ENCODE results near the gene TMBIM1. TPM values are rescaled to one million over a fixed set of nuclear protein-coding genes. Genes with fewer than 3 reads are reported as not detected.

Gene TMBIM1
- total and polyA plus RNA-seq, 2 donors (not counting 1 experiment from before 2014, with no cell fraction given) = 170 to 235 TPM

- H3K79me2 ChIP-seq (ENCODE audit: control insufficient read depth, insufficient read depth, low read length) = peaks cover 82% of the 10 kb centered on the region
- peak overlapping the region; percentile 45 to 75 (median 58) for H3K4me3 ChIP-seq (replicated peaks in 1 of 4; ENCODE audit: control extremely low read depth in 1 of 4, insufficient read depth in 1 of 4, low read depth in 3 of 4, low read length in 4 of 4)
- H3K4me1 ChIP-seq (ENCODE audit: control insufficient read depth, extremely low read depth, insufficient read depth, low read length) = peaks cover 59% of the 10 kb centered on the region
- H3K9ac ChIP-seq (ENCODE audit: insufficient read depth, low read length) = peak overlapping the region; percentile 79
- H3K36me3 ChIP-seq (ENCODE audit: control insufficient read depth, insufficient read depth, low read length) = no peaks in the 10 kb centered on the region
- TF ChIP-seq EZH2 (IDR thresholded peaks at IDR 0.05; ENCODE audit: low read length, missing control alignments) (no peak), CTCF (conservative IDR thresholded peaks at IDR 0.05 in 1 of 2, IDR thresholded peaks at IDR 0.05 in 1 of 2; ENCODE audit: low read depth in 1 of 2, low read length in 2 of 2) (no peak)
- DNase-seq (ENCODE audit: low read depth in 2 of 2) = peak; percentile 95 to 97
- no peaks in the 10 kb centered on the region for H4K20me1 ChIP-seq (ENCODE audit: control insufficient read depth, extremely low read depth, insufficient read depth, low read length)
- no peaks in the 10 kb centered on the region for H3K27me3 ChIP-seq (ENCODE audit: control insufficient read depth, insufficient read depth, low read length)
- peak overlapping the region; percentile 43 for H2AFZ ChIP-seq (ENCODE audit: low read length)
- H3K27ac ChIP-seq (ENCODE audit: insufficient read depth, low read length) = peak overlapping the region; percentile 100
- peak overlapping the region; percentile 100 for H3K4me2 ChIP-seq (ENCODE audit: extremely low read depth, insufficient read depth, low read length)
- no peaks in the 10 kb centered on the region for H3K9me3 ChIP-seq (ENCODE audit: control insufficient read depth, insufficient read depth, low read depth, low read length)
Observed at GRCh38 chr2:218286570-218287459, 5.5 kb downstream of the TMBIM1 start.

DNA sequence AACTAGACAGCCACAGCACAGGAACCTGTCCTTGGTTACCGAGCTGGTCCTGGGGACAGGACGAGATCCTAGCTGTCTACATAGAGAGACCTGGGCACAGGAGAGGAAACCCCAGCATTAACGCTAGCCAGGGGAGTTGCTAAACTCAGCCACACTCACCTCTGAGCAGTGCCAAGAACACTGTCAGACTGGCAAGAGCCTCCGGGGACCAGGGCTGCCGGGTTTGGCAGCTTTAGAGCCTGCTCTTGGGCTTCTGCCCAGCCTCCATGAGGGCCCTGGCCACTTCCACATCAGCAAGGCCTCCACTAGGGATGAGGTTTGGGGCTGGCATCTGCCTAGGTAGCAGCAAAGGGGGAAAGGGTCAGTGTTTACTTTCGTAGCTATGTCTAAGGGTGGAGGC, 6.7 kb downstream of the TMBIM1 start:
- H3K9me3 ChIP-seq (ENCODE audit: control insufficient read depth, insufficient read depth, low read depth, low read length) = no peaks in the 10 kb centered on the region
- H3K4me1 ChIP-seq (ENCODE audit: control insufficient read depth, extremely low read depth, insufficient read depth, low read length) = peaks cover 60% of the 10 kb centered on the region
- DNase-seq (ENCODE audit: low read depth in 2 of 2) = peak; percentile 62
- peak overlapping the region; percentile 29 for H3K9ac ChIP-seq (ENCODE audit: insufficient read depth, low read length)
- H3K79me2 ChIP-seq (ENCODE audit: control insufficient read depth, insufficient read depth, low read length) = peaks cover 76% of the 10 kb centered on the region
- H3K36me3 ChIP-seq (ENCODE audit: control insufficient read depth, insufficient read depth, low read length) = peaks cover 3% of the 10 kb centered on the region
- H3K27ac ChIP-seq (ENCODE audit: insufficient read depth, low read length) = peak overlapping the region; percentile 100
- H3K4me2 ChIP-seq (ENCODE audit: extremely low read depth, insufficient read depth, low read length) = peak overlapping the region; percentile 100
- H2AFZ ChIP-seq (ENCODE audit: low read length) = no peak overlapping the region
- no peaks in the 10 kb centered on the region for H4K20me1 ChIP-seq (ENCODE audit: control insufficient read depth, extremely low read depth, insufficient read depth, low read length)
- peak overlapping the region; percentile 19 to 75 (median 52) for H3K4me3 ChIP-seq (replicated peaks in 1 of 4; ENCODE audit: control extremely low read depth in 1 of 4, insufficient read depth in 1 of 4, low read depth in 3 of 4, low read length in 4 of 4)
- no peaks in the 10 kb centered on the region for H3K27me3 ChIP-seq (ENCODE audit: control insufficient read depth, insufficient read depth, low read length)
- TF ChIP-seq CTCF (conservative IDR thresholded peaks at IDR 0.05 in 1 of 2, IDR thresholded peaks at IDR 0.05 in 1 of 2; ENCODE audit: low read depth in 1 of 2, low read length in 2 of 2) (no peak), EZH2 (IDR thresholded peaks at IDR 0.05; ENCODE audit: low read length, missing control alignments) (no peak)

GRCh38 chr2:218284106-218284811, 8.0 kb downstream of the TMBIM1 start:
- Histone ChIP-seq H3K79me2 (ENCODE audit: control insufficient read depth, insufficient read depth, low read length) (peaks cover 77% of the 10 kb centered on the region), H4K20me1 (ENCODE audit: control insufficient read depth, extremely low read depth, insufficient read depth, low read length) (no peaks in the 10 kb centered on the region), H2AFZ (ENCODE audit: low read length) (no peak overlapping the region), H3K4me1 (ENCODE audit: control insufficient read depth, extremely low read depth, insufficient read depth, low read length) (peaks cover 48% of the 10 kb centered on the region), H3K9ac (ENCODE audit: insufficient read depth, low read length) (peak overlapping the region; percentile 31), H3K36me3 (ENCODE audit: control insufficient read depth, insufficient read depth, low read length) (peaks cover 15% of the 10 kb centered on the region), H3K27me3 (ENCODE audit: control insufficient read depth, insufficient read depth, low read length) (no peaks in the 10 kb centered on the region), H3K4me3 (replicated peaks in 1 of 4; ENCODE audit: control extremely low read depth in 1 of 4, insufficient read depth in 1 of 4, low read depth in 3 of 4, low read length in 4 of 4) (peak overlapping the region in 1 of 4 experiments; percentile 30), H3K27ac (ENCODE audit: insufficient read depth, low read length) (peak overlapping the region; percentile 100), H3K9me3 (ENCODE audit: control insufficient read depth, insufficient read depth, low read depth, low read length) (no peaks in the 10 kb centered on the region), H3K4me2 (ENCODE audit: extremely low read depth, insufficient read depth, low read length) (peak overlapping the region; percentile 72)
- TF ChIP-seq CTCF (conservative IDR thresholded peaks at IDR 0.05 in 1 of 2, IDR thresholded peaks at IDR 0.05 in 1 of 2; ENCODE audit: low read depth in 1 of 2, low read length in 2 of 2) (no peak), EZH2 (IDR thresholded peaks at IDR 0.05; ENCODE audit: low read length, missing control alignments) (no peak)
- DNase-seq (ENCODE audit: low read depth in 2 of 2) = peak; percentile 82

Measured in fibroblast of lung (primary cell).